ENCODE data around the gene CDKL5.

CDKL5 gene

GRCh38 chrX:18440835-18441234 is 15.4 kb downstream of the CDKL5 start:
- CTCF ChIA-PET = no interaction called here
- POLR2A ChIA-PET = no interaction called here
- no peak for DNase-seq (ENCODE audit: extremely low spot score)
- no peak for TF ChIP-seq FOXM1 (IDR thresholded peaks at IDR 0.05; ENCODE audit: borderline replicate concordance)
- TF ChIP-seq ARNT (IDR thresholded peaks at IDR 0.05) = no peak
- TF ChIP-seq FOXK2 (IDR thresholded peaks at IDR 0.05) = no peak
- no peak for TF ChIP-seq SUZ12 (IDR thresholded peaks at IDR 0.05)

- TF ChIP-seq LEF1 (IDR thresholded peaks at IDR 0.05; ENCODE audit: borderline replicate concordance) (no peak), SP1 (IDR thresholded peaks at IDR 0.05) (no peak), BHLHE40 (IDR thresholded peaks at IDR 0.05; ENCODE audit: borderline replicate concordance) (no peak), TARDBP (IDR thresholded peaks at IDR 0.05) (no peak), SUZ12 (IDR thresholded peaks at IDR 0.05) (no peak), CTBP1 (IDR thresholded peaks at IDR 0.05; ENCODE audit: borderline replicate concordance) (no peak), NFRKB (IDR thresholded peaks at IDR 0.05) (no peak), ARNT (IDR thresholded peaks at IDR 0.05) (no peak), ZNF384 (IDR thresholded peaks at IDR 0.05) (no peak)
- ChIA-PET CTCF (no interaction called here), POLR2A (no interaction called here)
- no peak for DNase-seq (ENCODE audit: extremely low spot score)
These were observed 16.5 kb downstream of the CDKL5 start for GRCh38 chrX:18441780-18442367.

- ChIA-PET CTCF (no interaction called here), POLR2A (no interaction called here)
- DNase-seq (ENCODE audit: extremely low spot score) = no peak
- no peak for TF ChIP-seq FOXA1 (IDR thresholded peaks at IDR 0.05)
- no peak for TF ChIP-seq L3MBTL2 (conservative IDR thresholded peaks at IDR 0.05)
- no peak for TF ChIP-seq FOXK2 (IDR thresholded peaks at IDR 0.05)
- TF ChIP-seq SP1 (IDR thresholded peaks at IDR 0.05) = no peak
- no peak for TF ChIP-seq PKNOX1 (IDR thresholded peaks at IDR 0.05)
- TF ChIP-seq ELF4 (IDR thresholded peaks at IDR 0.05) = no peak
- no peak for TF ChIP-seq BHLHE40 (IDR thresholded peaks at IDR 0.05; ENCODE audit: borderline replicate concordance)
These were observed 23.0 kb downstream of the CDKL5 start for GRCh38 chrX:18448416-18448815.

- ChIA-PET CTCF (no interaction called here), POLR2A (no interaction called here)
- no peak for DNase-seq (ENCODE audit: extremely low spot score)
- no peak for TF ChIP-seq PKNOX1 (IDR thresholded peaks at IDR 0.05)
- TF ChIP-seq FOXA1 (IDR thresholded peaks at IDR 0.05) = no peak
- TF ChIP-seq TARDBP (IDR thresholded peaks at IDR 0.05) = no peak
- no peak for TF ChIP-seq ELF4 (IDR thresholded peaks at IDR 0.05)
- TF ChIP-seq BHLHE40 (IDR thresholded peaks at IDR 0.05; ENCODE audit: borderline replicate concordance) = no peak
- no peak for TF ChIP-seq L3MBTL2 (conservative IDR thresholded peaks at IDR 0.05)
- no peak for TF ChIP-seq NFRKB (IDR thresholded peaks at IDR 0.05)
- TF ChIP-seq ZNF384 (IDR thresholded peaks at IDR 0.05) = no peak
These were observed 23.8 kb downstream of the CDKL5 start for GRCh38 chrX:18449236-18449635.

GRCh38 chrX:18455384-18455783 is 30.0 kb downstream of the CDKL5 start:
- TF ChIP-seq NFRKB (IDR thresholded peaks at IDR 0.05) = no peak
- TF ChIP-seq FOXM1 (IDR thresholded peaks at IDR 0.05; ENCODE audit: borderline replicate concordance) = no peak
- no peak for TF ChIP-seq ELF4 (IDR thresholded peaks at IDR 0.05)
- TF ChIP-seq L3MBTL2 (conservative IDR thresholded peaks at IDR 0.05) = no peak
- TF ChIP-seq SUZ12 (IDR thresholded peaks at IDR 0.05) = no peak
- TF ChIP-seq FOXA1 (IDR thresholded peaks at IDR 0.05) = no peak
- no peak for TF ChIP-seq CTBP1 (IDR thresholded peaks at IDR 0.05; ENCODE audit: borderline replicate concordance)
- no peak for TF ChIP-seq BHLHE40 (IDR thresholded peaks at IDR 0.05; ENCODE audit: borderline replicate concordance)
- TF ChIP-seq LEF1 (IDR thresholded peaks at IDR 0.05; ENCODE audit: borderline replicate concordance) = no peak
- TF ChIP-seq ZNF384 (IDR thresholded peaks at IDR 0.05) = no peak
- TF ChIP-seq PKNOX1 (IDR thresholded peaks at IDR 0.05) = no peak
- TF ChIP-seq FOXK2 (IDR thresholded peaks at IDR 0.05) = no peak
- no peak for TF ChIP-seq SP1 (IDR thresholded peaks at IDR 0.05)
- TF ChIP-seq TARDBP (IDR thresholded peaks at IDR 0.05) = no peak
- TF ChIP-seq ARNT (IDR thresholded peaks at IDR 0.05) = no peak
- TF ChIP-seq HDGF (IDR thresholded peaks at IDR 0.05; ENCODE audit: borderline replicate concordance) = no peak
- DNase-seq (ENCODE audit: extremely low spot score) = no peak
- ChIA-PET POLR2A (no interaction called here), CTCF (interaction anchor here (1.2 kb wide), 1 partner anchor 15 kb away, joined by 3 read pairs; no protein-coding TSS in a partner anchor)

- POLR2A ChIA-PET = no interaction called here
- CTCF ChIA-PET = no interaction called here
These were observed 31.6 kb downstream of the CDKL5 start for GRCh38 chrX:18457000-18457399.

More at GRCh38 chrX:18457000-18457399, 31.6 kb downstream of the CDKL5 start:
- TF ChIP-seq SP1 (IDR thresholded peaks at IDR 0.05) (no peak), L3MBTL2 (conservative IDR thresholded peaks at IDR 0.05) (no peak), FOXM1 (IDR thresholded peaks at IDR 0.05; ENCODE audit: borderline replicate concordance) (no peak), ZNF384 (IDR thresholded peaks at IDR 0.05) (no peak), NFRKB (IDR thresholded peaks at IDR 0.05) (no peak), BHLHE40 (IDR thresholded peaks at IDR 0.05; ENCODE audit: borderline replicate concordance) (no peak), ARNT (IDR thresholded peaks at IDR 0.05) (no peak), PKNOX1 (IDR thresholded peaks at IDR 0.05) (no peak), FOXK2 (IDR thresholded peaks at IDR 0.05) (no peak), HDGF (IDR thresholded peaks at IDR 0.05; ENCODE audit: borderline replicate concordance) (no peak), SUZ12 (IDR thresholded peaks at IDR 0.05) (no peak), TARDBP (IDR thresholded peaks at IDR 0.05) (no peak), FOXA1 (IDR thresholded peaks at IDR 0.05) (no peak), LEF1 (IDR thresholded peaks at IDR 0.05; ENCODE audit: borderline replicate concordance) (no peak), ELF4 (IDR thresholded peaks at IDR 0.05) (no peak)
- no peak for DNase-seq (ENCODE audit: extremely low spot score)
